Measurements from ENCODE around the gene PTDSS2. TPM values are rescaled to one million over a fixed set of nuclear protein-coding genes. Genes with fewer than 3 reads are reported as not detected.

The PTDSS2 gene
- total RNA-seq, 4 donors from 2014 or later, result 23.9 to 58.3 (median 30.2) TPM

- peaks cover 9 to 31% (median 26%) of the 10 kb centered on the region in 4 donors for H3K4me1 ChIP-seq
- 31% methylated on average over 16 of the region's 45 CpGs for WGBS
- H3K27ac ChIP-seq (replicated peaks in 1 of 4), result peak overlapping the region; percentile 66 to 79 (median 78)
- H3K27me3 ChIP-seq, result peaks cover 0 to 73% (median 41%) of the 10 kb centered on the region in 4 donors
- H3K36me3 ChIP-seq, result no peaks in the 10 kb centered on the region
- H3K9me3 ChIP-seq, result no peaks in the 10 kb centered on the region
- peak overlapping the region; percentile 51 to 62 (median 54) for H3K4me3 ChIP-seq
- TF ChIP-seq CTCF (IDR thresholded peaks at IDR 0.05) (no peak), EP300 (IDR thresholded peaks at IDR 0.05) (no peak), POLR2AphosphoS5 (IDR thresholded peaks at IDR 0.05) (peak in 1 of 2 donors; percentile 46)
- no peak for DNase-seq (ENCODE audit: extremely low spot score)
- intact Hi-C loops (cut with DNase I), result no loop called here
Observed at GRCh38 chr11:416051-416756, 33.9 kb upstream of the PTDSS2 start.

- Histone ChIP-seq H3K27ac (replicated peaks in 1 of 4) (peak overlapping the region; percentile 66 to 79 (median 78)), H3K4me3 (peak overlapping the region; percentile 51 to 62 (median 54)), H3K4me1 (peaks cover 9 to 31% (median 26%) of the 10 kb centered on the region in 4 donors), H3K27me3 (peaks cover 0 to 73% (median 41%) of the 10 kb centered on the region in 4 donors), H3K36me3 (no peaks in the 10 kb centered on the region), H3K9me3 (no peaks in the 10 kb centered on the region)
- DNase-seq (ENCODE audit: extremely low spot score), result no peak
- no peak for TF ChIP-seq POLR2A (IDR thresholded peaks at IDR 0.05; ENCODE audit: low read depth)
- TF ChIP-seq EP300 (IDR thresholded peaks at IDR 0.05), result no peak
- no peak for TF ChIP-seq POLR2AphosphoS5 (IDR thresholded peaks at IDR 0.05)
- TF ChIP-seq CTCF (IDR thresholded peaks at IDR 0.05), result no peak
- WGBS, result 0% methylated on average over 1 of the region's 97 CpGs
- intact Hi-C loops (cut with DNase I), result no loop called here
Observed at GRCh38 chr11:416757-417621, 33.1 kb upstream of the PTDSS2 start.

- Histone ChIP-seq H3K9me3 (no peaks in the 10 kb centered on the region), H3K27me3 (peaks cover 0 to 80% (median 41%) of the 10 kb centered on the region in 4 donors), H3K4me3 (peak overlapping the region; percentile 51 to 62 (median 54)), H3K4me1 (peaks cover 9 to 31% (median 26%) of the 10 kb centered on the region in 4 donors), H3K36me3 (no peaks in the 10 kb centered on the region), H3K27ac (replicated peaks in 1 of 4) (peak overlapping the region in 1 of 4 donors; percentile 79)
- no peak for TF ChIP-seq POLR2AphosphoS5 (IDR thresholded peaks at IDR 0.05)
- TF ChIP-seq POLR2A (IDR thresholded peaks at IDR 0.05; ENCODE audit: low read depth), result no peak
- no peak for TF ChIP-seq EP300 (IDR thresholded peaks at IDR 0.05)
- TF ChIP-seq CTCF (IDR thresholded peaks at IDR 0.05), result no peak
- intact Hi-C loops (cut with DNase I), result no loop called here
- 52% methylated on average over 16 of the region's 19 CpGs for WGBS
- DNase-seq (ENCODE audit: extremely low spot score), result no peak
Observed at GRCh38 chr11:417652-418342, 32.3 kb upstream of the PTDSS2 start.

- no peak for TF ChIP-seq CTCF (IDR thresholded peaks at IDR 0.05)
- TF ChIP-seq EP300 (IDR thresholded peaks at IDR 0.05), result no peak
- no peak for TF ChIP-seq POLR2A (IDR thresholded peaks at IDR 0.05; ENCODE audit: low read depth)
- no peak for TF ChIP-seq POLR2AphosphoS5 (IDR thresholded peaks at IDR 0.05)
Observed at GRCh38 chr11:418343-419247, 31.5 kb upstream of the PTDSS2 start.

More at GRCh38 chr11:418343-419247, 31.5 kb upstream of the PTDSS2 start:
- peaks cover 9 to 31% (median 26%) of the 10 kb centered on the region in 4 donors for H3K4me1 ChIP-seq
- H3K36me3 ChIP-seq, result no peaks in the 10 kb centered on the region
- no peak for DNase-seq (ENCODE audit: extremely low spot score)
- intact Hi-C loops (cut with DNase I), result no loop called here
- peaks cover 0 to 88% (median 41%) of the 10 kb centered on the region in 4 donors for H3K27me3 ChIP-seq
- H3K9me3 ChIP-seq, result no peaks in the 10 kb centered on the region
- H3K4me3 ChIP-seq, result no peak overlapping the region
- no peak overlapping the region for H3K27ac ChIP-seq (replicated peaks in 1 of 4)
- WGBS, result 89% methylated on average over 30 of the region's 30 CpGs
